Measurements from ENCODE around the gene DPPA2. TPM values are rescaled to one million over a fixed set of nuclear protein-coding genes. Genes with fewer than 3 reads are reported as not detected.
A peak's percentile ranks its signal among the peaks of the same experiment; 100 is the strongest.

Gene DPPA2
- total RNA-seq, 1 donor from 2014 or later: not detected

- no peak overlapping the region for H3K27ac Mint-ChIP-seq
- DNase-seq (ENCODE audit: low spot score): no peak
- H3K36me3 Mint-ChIP-seq (ENCODE audit: low read depth): no peaks in the 10 kb centered on the region
- H3K4me1 Mint-ChIP-seq (ENCODE audit: low read depth): peaks cover 5% of the 10 kb centered on the region
- intact Hi-C loops (cut with micrococcal nuclease): no loop called here
- H3K4me3 Mint-ChIP-seq: no peak overlapping the region
- H3K27me3 Mint-ChIP-seq (ENCODE audit: insufficient read depth): peaks cover 20% of the 10 kb centered on the region
- no peaks in the 10 kb centered on the region for H3K9me3 Mint-ChIP-seq
Observed at GRCh38 chr3:109339197-109339596, 22.9 kb upstream of the DPPA2 start.

DNA sequence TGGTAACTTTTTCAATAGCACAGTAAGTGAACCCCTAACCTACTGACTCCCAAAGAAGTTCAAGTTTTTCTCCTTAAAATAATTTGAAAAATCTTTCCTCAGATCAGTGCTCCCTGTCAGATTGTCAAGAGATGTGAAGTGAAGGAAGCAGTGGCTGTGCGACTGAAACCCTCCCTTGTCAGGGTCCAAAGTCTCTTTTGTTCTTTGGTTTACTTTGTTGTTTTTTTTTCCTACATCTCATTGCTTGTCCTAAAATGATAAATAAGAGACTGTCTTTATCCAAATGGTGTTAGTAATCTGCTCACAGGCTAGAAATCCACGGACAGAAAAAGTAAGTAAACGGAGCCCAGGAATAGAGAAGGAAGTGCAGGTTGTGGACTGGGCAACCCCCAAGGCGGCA is 22.0 kb upstream of the DPPA2 start:
- no peaks in the 10 kb centered on the region for H3K9me3 Mint-ChIP-seq
- H3K27ac Mint-ChIP-seq: no peak overlapping the region
- H3K27me3 Mint-ChIP-seq (ENCODE audit: insufficient read depth): peaks cover 20% of the 10 kb centered on the region
- DNase-seq (ENCODE audit: low spot score): no peak
- H3K36me3 Mint-ChIP-seq (ENCODE audit: low read depth): no peaks in the 10 kb centered on the region
- H3K4me1 Mint-ChIP-seq (ENCODE audit: low read depth): peaks cover 5% of the 10 kb centered on the region
- H3K4me3 Mint-ChIP-seq: no peak overlapping the region
- intact Hi-C loops (cut with micrococcal nuclease): no loop called here

GRCh38 chr3:109337393-109337792 is 21.1 kb upstream of the DPPA2 start, which contains the start of gene DPPA4:
DPPA4 (minus strand) TSS chr3:109337546; CDS start chr3:109337517, 29 bp downstream.
- Mint-ChIP-seq H3K9me3 (no peaks in the 10 kb centered on the region), H3K4me1 (ENCODE audit: low read depth) (peaks cover 5% of the 10 kb centered on the region), H3K27ac (no peak within 1 kb of the TSS), H3K36me3 (ENCODE audit: low read depth) (no peaks in the 10 kb centered on the region), H3K27me3 (ENCODE audit: insufficient read depth) (peaks cover 20% of the 10 kb centered on the region), H3K4me3 (peak within 1 kb of the TSS; percentile 69)
- no peak for DNase-seq (ENCODE audit: low spot score)
- intact Hi-C loops (cut with micrococcal nuclease): no loop called here

- Mint-ChIP-seq H3K27ac (no peak overlapping the region), H3K4me1 (ENCODE audit: low read depth) (peaks cover 5% of the 10 kb centered on the region), H3K4me3 (peak overlapping the region; percentile 69), H3K27me3 (ENCODE audit: insufficient read depth) (peaks cover 20% of the 10 kb centered on the region), H3K36me3 (ENCODE audit: low read depth) (no peaks in the 10 kb centered on the region), H3K9me3 (no peaks in the 10 kb centered on the region)
- intact Hi-C loops (cut with micrococcal nuclease): no loop called here
- DNase-seq (ENCODE audit: low spot score): no peak
Observed at GRCh38 chr3:109336291-109336861, 20.1 kb upstream of the DPPA2 start.

GRCh38 chr3:109334572-109334971 is 18.3 kb upstream of the DPPA2 start:
- Mint-ChIP-seq H3K9me3 (no peaks in the 10 kb centered on the region), H3K36me3 (ENCODE audit: low read depth) (no peaks in the 10 kb centered on the region), H3K4me3 (no peak overlapping the region), H3K27ac (no peak overlapping the region), H3K4me1 (ENCODE audit: low read depth) (peaks cover 5% of the 10 kb centered on the region), H3K27me3 (ENCODE audit: insufficient read depth) (peaks cover 20% of the 10 kb centered on the region)
- DNase-seq (ENCODE audit: low spot score): no peak
- intact Hi-C loops (cut with micrococcal nuclease): no loop called here

DNA sequence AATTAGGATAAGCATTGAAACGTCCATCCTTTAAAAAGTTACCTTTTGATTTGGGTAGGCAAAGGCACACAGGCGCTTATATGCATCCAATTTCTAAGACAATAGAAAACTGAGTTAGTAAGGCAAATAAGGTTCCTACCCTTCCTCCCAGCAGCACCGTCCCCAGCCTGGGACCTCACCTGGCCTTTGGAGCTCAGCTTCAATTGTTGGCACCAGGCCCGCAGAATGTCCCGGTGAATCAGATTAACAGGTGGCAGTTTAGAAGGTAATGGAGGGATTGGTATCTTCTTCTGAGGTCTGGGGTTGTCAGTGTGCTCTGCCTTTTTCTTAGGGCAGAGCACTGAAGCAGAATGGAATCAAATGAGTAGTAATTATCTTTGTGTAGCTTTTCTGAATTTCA is 15.4 kb upstream of the DPPA2 start:
- no peak overlapping the region for H3K27ac Mint-ChIP-seq
- peaks cover 10% of the 10 kb centered on the region for H3K27me3 Mint-ChIP-seq (ENCODE audit: insufficient read depth)
- no peak for DNase-seq (ENCODE audit: low spot score)
- no peak overlapping the region for H3K4me3 Mint-ChIP-seq
- H3K4me1 Mint-ChIP-seq (ENCODE audit: low read depth): peaks cover 5% of the 10 kb centered on the region
- no peaks in the 10 kb centered on the region for H3K36me3 Mint-ChIP-seq (ENCODE audit: low read depth)
- no peaks in the 10 kb centered on the region for H3K9me3 Mint-ChIP-seq
- intact Hi-C loops (cut with micrococcal nuclease): no loop called here

GRCh38 chr3:109330405-109330804 is 14.1 kb upstream of the DPPA2 start:
- no peaks in the 10 kb centered on the region for H3K9me3 Mint-ChIP-seq
- H3K27ac Mint-ChIP-seq: no peak overlapping the region
- H3K4me3 Mint-ChIP-seq: no peak overlapping the region
- no peaks in the 10 kb centered on the region for H3K4me1 Mint-ChIP-seq (ENCODE audit: low read depth)
- no peaks in the 10 kb centered on the region for H3K36me3 Mint-ChIP-seq (ENCODE audit: low read depth)
- DNase-seq (ENCODE audit: low spot score): no peak
- peaks cover 5% of the 10 kb centered on the region for H3K27me3 Mint-ChIP-seq (ENCODE audit: insufficient read depth)
- intact Hi-C loops (cut with micrococcal nuclease): no loop called here

GRCh38 chr3:109328202-109328601 is 11.9 kb upstream of the DPPA2 start:
- Mint-ChIP-seq H3K36me3 (ENCODE audit: low read depth) (no peaks in the 10 kb centered on the region), H3K4me1 (ENCODE audit: low read depth) (no peaks in the 10 kb centered on the region), H3K27ac (no peak overlapping the region), H3K27me3 (ENCODE audit: insufficient read depth) (no peaks in the 10 kb centered on the region), H3K9me3 (no peaks in the 10 kb centered on the region), H3K4me3 (no peak overlapping the region)
- intact Hi-C loops (cut with micrococcal nuclease): no loop called here
- DNase-seq (ENCODE audit: low spot score): no peak

DNA sequence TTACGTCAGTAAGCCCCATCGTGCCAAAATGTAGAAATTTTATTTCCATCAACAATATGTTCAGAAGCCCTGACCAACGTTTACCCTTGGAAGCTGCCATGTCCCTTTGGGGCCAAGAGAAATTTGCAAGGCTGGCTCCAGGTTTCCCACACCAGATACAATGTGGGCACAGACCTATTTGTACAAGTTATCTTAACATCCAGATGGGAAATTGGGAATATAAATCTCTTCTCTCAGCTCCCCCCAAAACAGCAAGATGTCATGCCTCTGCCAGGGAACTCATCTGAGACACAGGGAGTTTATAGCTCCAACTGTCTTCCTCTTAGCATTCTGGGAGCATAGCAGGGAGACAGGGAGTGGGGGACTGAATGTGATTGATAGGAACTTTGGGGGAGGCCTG is 9.3 kb upstream of the DPPA2 start:
- Mint-ChIP-seq H3K4me3 (no peak overlapping the region), H3K27me3 (ENCODE audit: insufficient read depth) (no peaks in the 10 kb centered on the region), H3K36me3 (ENCODE audit: low read depth) (no peaks in the 10 kb centered on the region), H3K27ac (no peak overlapping the region), H3K4me1 (ENCODE audit: low read depth) (no peaks in the 10 kb centered on the region), H3K9me3 (no peaks in the 10 kb centered on the region)
- intact Hi-C loops (cut with micrococcal nuclease): no loop called here
- no peak for DNase-seq (ENCODE audit: low spot score)

DNA sequence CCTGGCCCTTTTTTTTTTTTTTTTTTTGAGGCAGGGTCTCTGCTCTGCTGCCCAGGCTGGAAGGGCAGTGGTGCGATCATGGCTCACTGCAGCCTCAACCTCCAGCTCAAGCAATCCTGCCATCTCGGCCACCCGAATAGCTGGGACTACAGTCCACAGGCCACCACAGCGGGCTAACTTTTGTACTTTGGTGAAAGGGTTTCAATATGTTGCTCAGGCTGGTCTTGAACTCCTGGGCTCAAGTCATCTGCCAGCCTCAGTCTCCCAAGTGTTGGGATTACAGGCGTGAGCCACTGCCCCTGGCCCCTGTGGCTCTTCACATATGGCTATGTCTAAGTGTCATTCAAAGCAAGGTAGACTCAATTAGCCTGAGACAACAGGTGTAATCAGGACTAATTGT is 8.8 kb upstream of the DPPA2 start:
- intact Hi-C loops (cut with micrococcal nuclease): no loop called here
- Mint-ChIP-seq H3K27ac (no peak overlapping the region), H3K27me3 (ENCODE audit: insufficient read depth) (no peaks in the 10 kb centered on the region), H3K9me3 (no peaks in the 10 kb centered on the region), H3K4me1 (ENCODE audit: low read depth) (no peaks in the 10 kb centered on the region), H3K4me3 (no peak overlapping the region), H3K36me3 (ENCODE audit: low read depth) (no peaks in the 10 kb centered on the region)
- no peak for DNase-seq (ENCODE audit: low spot score)

DNA sequence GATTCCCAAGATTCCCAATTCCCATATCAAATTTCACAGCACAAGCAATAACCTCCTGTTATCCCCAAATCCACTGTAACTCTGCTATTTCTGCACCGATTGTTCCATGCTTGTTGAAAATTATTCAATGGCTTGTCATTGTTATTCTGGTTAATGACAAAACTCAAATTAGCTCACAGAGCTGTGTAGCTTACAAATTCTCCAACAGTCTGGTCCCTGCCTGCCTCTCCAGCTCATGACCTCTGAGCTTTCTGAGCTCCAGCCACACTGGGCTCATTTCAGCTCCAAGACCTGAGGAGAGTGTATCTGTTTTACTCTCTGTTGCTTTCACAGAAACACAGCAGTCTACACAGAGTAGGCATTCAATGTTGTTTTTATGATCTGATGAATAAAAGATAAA is 3.3 kb downstream of the DPPA2 start:
- Mint-ChIP-seq H3K4me3 (no peak overlapping the region), H3K9me3 (no peaks in the 10 kb centered on the region), H3K27ac (no peak overlapping the region), H3K36me3 (ENCODE audit: low read depth) (no peaks in the 10 kb centered on the region), H3K27me3 (ENCODE audit: insufficient read depth) (no peaks in the 10 kb centered on the region), H3K4me1 (ENCODE audit: low read depth) (no peaks in the 10 kb centered on the region)
- intact Hi-C loops (cut with micrococcal nuclease): no loop called here
- DNase-seq (ENCODE audit: low spot score): no peak

DNA sequence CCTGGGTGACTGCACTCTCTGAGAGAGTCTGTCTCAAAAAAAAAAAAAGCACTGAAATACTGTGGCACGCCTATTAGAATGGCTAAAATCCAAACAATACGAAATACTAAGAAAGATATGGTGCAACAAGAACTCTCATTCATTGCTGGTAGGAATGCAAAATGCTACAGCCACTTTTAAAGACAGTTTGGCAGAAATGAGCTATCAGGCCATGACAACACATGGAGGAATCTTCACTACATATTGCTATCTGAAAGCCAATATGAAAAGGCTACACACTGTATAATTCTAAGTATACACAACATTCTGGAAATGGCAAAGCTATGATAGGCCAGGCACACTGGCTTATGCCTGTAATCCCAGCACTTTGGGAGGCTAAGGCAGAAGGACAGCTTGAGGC is 18.8 kb downstream of the DPPA2 start:
- Mint-ChIP-seq H3K4me3 (no peak overlapping the region), H3K4me1 (ENCODE audit: low read depth) (no peaks in the 10 kb centered on the region), H3K27ac (no peak overlapping the region), H3K36me3 (ENCODE audit: low read depth) (no peaks in the 10 kb centered on the region), H3K9me3 (no peaks in the 10 kb centered on the region), H3K27me3 (ENCODE audit: insufficient read depth) (no peaks in the 10 kb centered on the region)
- intact Hi-C loops (cut with micrococcal nuclease): no loop called here
- no peak for DNase-seq (ENCODE audit: low spot score)

GRCh38 chr3:109284071-109284470 is 32.2 kb downstream of the DPPA2 start:
- H3K9me3 Mint-ChIP-seq: no peaks in the 10 kb centered on the region
- intact Hi-C loops (cut with micrococcal nuclease): no loop called here
- no peak for DNase-seq (ENCODE audit: low spot score)

DNA sequence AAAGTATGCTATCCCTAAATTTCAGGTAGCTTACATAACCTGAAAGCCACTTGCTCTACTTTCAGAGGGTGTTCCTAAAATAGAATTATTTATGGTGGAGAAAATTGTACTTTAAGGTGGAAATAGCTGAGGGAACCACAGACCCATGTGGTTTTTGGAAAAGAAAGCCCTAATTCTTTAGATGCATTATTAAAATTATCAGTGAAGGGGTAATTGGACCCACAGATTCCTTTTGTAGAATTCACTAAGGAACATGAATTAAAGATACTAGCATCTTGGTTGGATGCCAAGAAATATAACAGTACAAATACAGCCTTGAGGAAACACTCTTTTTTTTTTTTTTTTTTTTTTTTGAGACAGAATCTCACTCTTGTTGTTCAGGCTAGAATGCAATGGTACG is 37.8 kb downstream of the DPPA2 start:
- Mint-ChIP-seq H3K27ac (no peak overlapping the region), H3K9me3 (no peaks in the 10 kb centered on the region), H3K4me3 (no peak overlapping the region), H3K4me1 (ENCODE audit: low read depth) (no peaks in the 10 kb centered on the region), H3K36me3 (ENCODE audit: low read depth) (no peaks in the 10 kb centered on the region), H3K27me3 (ENCODE audit: insufficient read depth) (no peaks in the 10 kb centered on the region)
- no peak for DNase-seq (ENCODE audit: low spot score)
- intact Hi-C loops (cut with micrococcal nuclease): no loop called here

More at GRCh38 chr3:109284071-109284470, 32.2 kb downstream of the DPPA2 start:
- H3K4me3 Mint-ChIP-seq: no peak overlapping the region
- no peak overlapping the region for H3K27ac Mint-ChIP-seq
- no peaks in the 10 kb centered on the region for H3K4me1 Mint-ChIP-seq (ENCODE audit: low read depth)
- H3K36me3 Mint-ChIP-seq (ENCODE audit: low read depth): no peaks in the 10 kb centered on the region
- no peaks in the 10 kb centered on the region for H3K27me3 Mint-ChIP-seq (ENCODE audit: insufficient read depth)

Measured in activated T-helper 1 cell treated with anti-CD3 and anti-CD28 coated beads, Interleukin-12 subunit alpha, Interleukin-12 subunit beta, Interleukin-2, Interleukin-4 antibody, amounts not matched to agents 30 ng/mL and 10 ng/mL and 1 ng/mL, durations not matched to agents 14 hours and 24 hours and 36 hours (primary cell).